ENCODE data around the gene CYP4F22. TPM values are rescaled to one million over a fixed set of nuclear protein-coding genes. Genes with fewer than 3 reads are reported as not detected.

CYP4F22 gene
- total RNA-seq, 2 donors from 2014 or later, result not detected

GRCh38 chr19:15544970-15545369 is 36.6 kb downstream of the CYP4F22 start:
- Histone ChIP-seq H3K36me3 (ENCODE audit: control insufficient read depth, insufficient read depth, low read length) (no peaks in the 10 kb centered on the region), H3K4me1 (ENCODE audit: control insufficient read depth, insufficient read depth, low read length) (no peaks in the 10 kb centered on the region), H3K9me3 (ENCODE audit: control insufficient read depth, low read length) (peaks cover 14% of the 10 kb centered on the region), H3K27ac (ENCODE audit: low read depth, low read length) (no peak overlapping the region), H3K9ac (ENCODE audit: extremely low read depth, low read length, poor library complexity, severe bottlenecking) (no peak overlapping the region), H3K4me3 (ENCODE audit: low read length) (no peak overlapping the region), H3K27me3 (ENCODE audit: control insufficient read depth, insufficient read depth, low read length, poor library complexity, severe bottlenecking) (no peaks in the 10 kb centered on the region)
- Mint-ChIP-seq H3K27ac (no peak overlapping the region), H3K36me3 (ENCODE audit: low read depth) (no peaks in the 10 kb centered on the region), H3K27me3 (ENCODE audit: insufficient read depth) (peaks cover 2% of the 10 kb centered on the region), H3K4me1 (no peaks in the 10 kb centered on the region), H3K4me3 (no peak overlapping the region), H3K9me3 (peaks cover 80% of the 10 kb centered on the region)
- DNase-seq, result no peak
- 91 to 100% methylated on average over 1 of the region's 1 CpG for WGBS, 2 experiments (ENCODE audit: insufficient coverage in 1 of 2, insufficient read length in 1 of 2)
- TF ChIP-seq, protein P1, sequence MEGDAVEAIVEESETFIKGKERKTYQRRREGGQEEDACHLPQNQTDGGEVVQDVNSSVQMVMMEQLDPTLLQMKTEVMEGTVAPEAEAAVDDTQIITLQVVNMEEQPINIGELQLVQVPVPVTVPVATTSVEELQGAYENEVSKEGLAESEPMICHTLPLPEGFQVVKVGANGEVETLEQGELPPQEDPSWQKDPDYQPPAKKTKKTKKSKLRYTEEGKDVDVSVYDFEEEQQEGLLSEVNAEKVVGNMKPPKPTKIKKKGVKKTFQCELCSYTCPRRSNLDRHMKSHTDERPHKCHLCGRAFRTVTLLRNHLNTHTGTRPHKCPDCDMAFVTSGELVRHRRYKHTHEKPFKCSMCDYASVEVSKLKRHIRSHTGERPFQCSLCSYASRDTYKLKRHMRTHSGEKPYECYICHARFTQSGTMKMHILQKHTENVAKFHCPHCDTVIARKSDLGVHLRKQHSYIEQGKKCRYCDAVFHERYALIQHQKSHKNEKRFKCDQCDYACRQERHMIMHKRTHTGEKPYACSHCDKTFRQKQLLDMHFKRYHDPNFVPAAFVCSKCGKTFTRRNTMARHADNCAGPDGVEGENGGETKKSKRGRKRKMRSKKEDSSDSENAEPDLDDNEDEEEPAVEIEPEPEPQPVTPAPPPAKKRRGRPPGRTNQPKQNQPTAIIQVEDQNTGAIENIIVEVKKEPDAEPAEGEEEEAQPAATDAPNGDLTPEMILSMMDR (conservative IDR thresholded peaks at IDR 0.05), result no peak

- no peak overlapping the region for H3K27ac ChIP-seq (ENCODE audit: low read depth, low read length)
- no peaks in the 10 kb centered on the region for H3K36me3 ChIP-seq (ENCODE audit: control insufficient read depth, insufficient read depth, low read length)
- H3K27ac Mint-ChIP-seq, result no peak overlapping the region
- TF ChIP-seq, protein P1 (conservative IDR thresholded peaks at IDR 0.05), result no peak
- H3K9me3 ChIP-seq (ENCODE audit: control insufficient read depth, low read length), result peaks cover 14% of the 10 kb centered on the region
- H3K36me3 Mint-ChIP-seq (ENCODE audit: low read depth), result no peaks in the 10 kb centered on the region
- H3K27me3 Mint-ChIP-seq (ENCODE audit: insufficient read depth), result no peaks in the 10 kb centered on the region
- no peak overlapping the region for H3K4me3 Mint-ChIP-seq
- no peaks in the 10 kb centered on the region for H3K27me3 ChIP-seq (ENCODE audit: control insufficient read depth, insufficient read depth, low read length, poor library complexity, severe bottlenecking)
- H3K4me1 ChIP-seq (ENCODE audit: control insufficient read depth, insufficient read depth, low read length), result no peaks in the 10 kb centered on the region
- peaks cover 70% of the 10 kb centered on the region for H3K9me3 Mint-ChIP-seq
- H3K4me1 Mint-ChIP-seq, result no peaks in the 10 kb centered on the region
- WGBS, 2 experiments (ENCODE audit: insufficient coverage in 1 of 2, insufficient read length in 1 of 2), result 67 to 69% methylated on average over 2 of the region's 2 CpGs
- H3K9ac ChIP-seq (ENCODE audit: extremely low read depth, low read length, poor library complexity, severe bottlenecking), result no peak overlapping the region
- DNase-seq, result no peak
- H3K4me3 ChIP-seq (ENCODE audit: low read length), result no peak overlapping the region
Observed at GRCh38 chr19:15548648-15549047, 40.3 kb downstream of the CYP4F22 start.

DNA sequence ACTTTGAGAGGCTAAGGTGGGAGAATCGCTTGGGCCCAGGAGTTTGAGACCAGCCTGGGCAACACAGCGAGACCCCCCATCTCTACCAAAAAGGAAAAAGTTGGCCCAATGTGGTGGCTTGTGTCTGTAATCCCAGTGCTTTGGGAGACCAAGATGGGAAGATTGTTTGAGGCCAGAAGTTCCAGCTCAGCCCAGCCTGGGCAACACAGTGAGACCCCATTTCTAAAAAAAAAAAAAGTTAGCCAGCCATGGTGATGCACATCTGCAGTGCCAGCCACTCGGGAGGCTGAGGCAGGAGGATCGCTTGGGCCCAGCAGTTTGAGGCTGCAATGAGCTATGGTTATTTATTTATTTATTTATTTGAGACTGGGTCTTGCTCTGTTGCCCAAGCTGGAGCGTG is 41.3 kb downstream of the CYP4F22 start:
- no peaks in the 10 kb centered on the region for H3K4me1 Mint-ChIP-seq
- no peak for DNase-seq
- H3K9me3 Mint-ChIP-seq, result peaks cover 63% of the 10 kb centered on the region
- TF ChIP-seq, protein P1 (conservative IDR thresholded peaks at IDR 0.05), result no peak
- WGBS, 2 experiments (ENCODE audit: insufficient coverage in 1 of 2, insufficient read length in 1 of 2), result 71 to 84% methylated on average over 1 to 4 of the region's 5 CpGs
- no peak overlapping the region for H3K9ac ChIP-seq (ENCODE audit: extremely low read depth, low read length, poor library complexity, severe bottlenecking)
- no peaks in the 10 kb centered on the region for H3K36me3 ChIP-seq (ENCODE audit: control insufficient read depth, insufficient read depth, low read length)
- no peaks in the 10 kb centered on the region for H3K27me3 ChIP-seq (ENCODE audit: control insufficient read depth, insufficient read depth, low read length, poor library complexity, severe bottlenecking)
- no peaks in the 10 kb centered on the region for H3K36me3 Mint-ChIP-seq (ENCODE audit: low read depth)
- H3K27me3 Mint-ChIP-seq (ENCODE audit: insufficient read depth), result no peaks in the 10 kb centered on the region
- no peak overlapping the region for H3K4me3 Mint-ChIP-seq
- H3K4me1 ChIP-seq (ENCODE audit: control insufficient read depth, insufficient read depth, low read length), result no peaks in the 10 kb centered on the region
- H3K9me3 ChIP-seq (ENCODE audit: control insufficient read depth, low read length), result peaks cover 7% of the 10 kb centered on the region
- H3K27ac ChIP-seq (ENCODE audit: low read depth, low read length), result no peak overlapping the region
- no peak overlapping the region for H3K27ac Mint-ChIP-seq
- no peak overlapping the region for H3K4me3 ChIP-seq (ENCODE audit: low read length)
